GM23338 (cell line): ENCODE measurements around the gene METTL13. TPM values are rescaled to one million over a fixed set of nuclear protein-coding genes. Genes with fewer than 3 reads are reported as not detected.

ENCODE experiments used
- ATAC-seq: fragments of 200-7000 bp; cut with Tn5 transposase; 3 replicates; pipeline ENCODE4 v1.9.1; 2020
- DNase-seq: peaks from one replicate; pipeline ENCODE4 v3.0.0-alpha.2; 2015; ENCODE audit warnings: low spot score
- H2AFZ ChIP-seq: fragments of 200-600 bp; sonication (generic); 2 replicates; pipeline ENCODE4 v1.8.0; 2016; ENCODE audit warnings: antibody characterized with exemption, mild to moderate bottlenecking, moderate library complexity
- H3F3A ChIP-seq: fragments of 200-600 bp; sonication (generic); replicated peaks from 2 replicates; pipeline ENCODE4 v1.8.0; 2017; ENCODE audit warnings: antibody characterized with exemption, mixed run types, low read depth
- H3K27ac ChIP-seq: fragments of 200-600 bp; sonication (generic); 2 replicates; pipeline ENCODE4 v1.6.1; 2016; ENCODE audit warnings: low read depth
- H3K27me3 ChIP-seq: fragments of 200-600 bp; sonication (generic); 2 replicates; pipeline ENCODE4 v1.8.0; 2016; ENCODE audit warnings: mild to moderate bottlenecking, mixed run types, moderate library complexity; ENCODE audit not compliant: insufficient read depth
- H3K36me3 ChIP-seq: fragments of 200-600 bp; sonication (generic); 2 replicates; pipeline ENCODE4 v1.8.0; 2016; ENCODE audit warnings: mild to moderate bottlenecking; ENCODE audit not compliant: insufficient read depth
- H3K4me1 ChIP-seq: fragments of 200-600 bp; sonication (generic); 2 replicates; pipeline ENCODE4 v1.8.0; 2016; ENCODE audit warnings: mild to moderate bottlenecking, moderate library complexity; ENCODE audit not compliant: insufficient read depth
- H3K4me2 ChIP-seq: fragments of 200-600 bp; sonication (generic); 2 replicates; pipeline ENCODE4 v1.7.1; 2017; ENCODE audit warnings: mixed run types
- H3K4me3 ChIP-seq: fragments of 200-600 bp; sonication (generic); 2 replicates; pipeline ENCODE4 v1.6.1; 2016; ENCODE audit warnings: mixed run types
- H3K79me2 ChIP-seq: fragments of 200-600 bp; sonication (generic); replicated peaks from 2 replicates; pipeline ENCODE4 v1.8.0; 2017; ENCODE audit warnings: mild to moderate bottlenecking; ENCODE audit not compliant: insufficient read depth
- H3K9me2 ChIP-seq: fragments of 200-600 bp; sonication (generic); 2 replicates; pipeline ENCODE4 v1.8.0; 2017; ENCODE audit not compliant: insufficient read depth
- H4K20me1 ChIP-seq: fragments of 200-600 bp; sonication (generic); replicated peaks from 2 replicates; pipeline ENCODE4 v1.8.0; 2017; ENCODE audit warnings: mild to moderate bottlenecking; ENCODE audit not compliant: insufficient read depth
- H3K27ac Mint-ChIP-seq: 2 replicates; pipeline ENCODE4 v1.8.0; 2020; ENCODE audit warnings: inconsistent platforms, mild to moderate bottlenecking, moderate library complexity, mixed read lengths
- H3K27me3 Mint-ChIP-seq: 3 replicates; pipeline ENCODE4 v1.8.0; 2022; ENCODE audit warnings: low read depth, mild to moderate bottlenecking, moderate library complexity, mixed read lengths, inconsistent platforms; ENCODE audit not compliant: insufficient read depth, poor library complexity
- H3K36me3 Mint-ChIP-seq: 3 replicates; pipeline ENCODE4 v1.8.0; 2021; ENCODE audit warnings: low read depth, mild to moderate bottlenecking, inconsistent platforms, moderate library complexity, mixed read lengths
- H3K4me1 Mint-ChIP-seq: 3 replicates; pipeline ENCODE4 v1.8.0; 2020; ENCODE audit warnings: mild to moderate bottlenecking, inconsistent platforms, mixed read lengths
- H3K4me3 Mint-ChIP-seq: 3 replicates; pipeline ENCODE4 v1.8.0; 2021; ENCODE audit warnings: moderate library complexity, mild to moderate bottlenecking, inconsistent platforms, mixed read lengths
- H3K9me3 Mint-ChIP-seq: 3 replicates; pipeline ENCODE4 v1.8.0; 2020; ENCODE audit warnings: moderate library complexity, mild to moderate bottlenecking, inconsistent platforms, mixed read lengths
- CREB1 ChIP-seq: fragments of 250-450 bp; sonication (Bioruptor Pico); IDR thresholded peaks from 2 replicates; pipeline ENCODE4 v1.5.0; 2020; ENCODE audit warnings: low read depth, mild to moderate bottlenecking, moderate library complexity
- EZH2 ChIP-seq: fragments of 200-600 bp; sonication (generic); IDR thresholded peaks from one replicate; pipeline ENCODE4 v1.8.0; 2017; ENCODE audit warnings: antibody characterized with exemption, mild to moderate bottlenecking, low read depth; ENCODE audit not compliant: unreplicated experiment
- EZH2phosphoT487 ChIP-seq: fragments of 200-600 bp; sonication (generic); IDR thresholded peaks from one replicate; pipeline ENCODE4 v1.8.1; 2018; ENCODE audit warnings: antibody characterized with exemption; ENCODE audit not compliant: unreplicated experiment
- JUNB ChIP-seq: IDR thresholded peaks from one replicate; pipeline ENCODE4 v1.6.1; 2016; ENCODE audit warnings: antibody characterized with exemption; ENCODE audit not compliant: unreplicated experiment
- NANOG ChIP-seq: IDR thresholded peaks from 2 replicates; pipeline ENCODE4 v1.6.1; 2016; ENCODE audit warnings: antibody characterized with exemption, borderline replicate concordance
- POLR2AphosphoS5 ChIP-seq: IDR thresholded peaks from 2 replicates; pipeline ENCODE4 v1.6.1; 2016; ENCODE audit warnings: antibody characterized with exemption, low read depth
- STAT1 ChIP-seq: IDR thresholded peaks from one replicate; pipeline ENCODE4 v1.6.1; 2016; ENCODE audit warnings: antibody characterized with exemption; ENCODE audit not compliant: unreplicated experiment
- ZNF114 ChIP-seq: fragments of 250-450 bp; sonication (Bioruptor Pico); IDR thresholded peaks from 2 replicates; pipeline ENCODE4 v1.5.0; 2020; ENCODE audit warnings: mild to moderate bottlenecking, moderate library complexity
- ZNF331 ChIP-seq: fragments of 250-450 bp; sonication (Bioruptor Pico); IDR thresholded peaks from 2 replicates; pipeline ENCODE4 v1.5.0; 2020; ENCODE audit warnings: low read depth, mild to moderate bottlenecking, moderate library complexity
- polyA plus RNA-seq: library from polyadenylated mRNA; unstranded; fragments of >200 nt; fragmentation: Nextera tagmentation; extraction: Ambion mirVana; gene quantifications from 2 replicates; pipeline ENCODE4 v1.2.1, GENCODE V29; 2016
- total RNA-seq: library from RNA; depleted of rRNA; stranded (reverse); fragments of >200 nt; shearing (Covaris generic); gene quantifications from 2 replicates; pipeline ENCODE4 v1.2.3, GENCODE V29; 2014
- TF ChIP-seq, protein P1 (sequence below): IDR thresholded peaks from 2 replicates; pipeline ENCODE4 v1.6.1; 2016; ENCODE audit warnings: antibody characterized with exemption
- TF ChIP-seq, protein P2 (sequence below): fragments of 250-450 bp; sonication (Bioruptor Pico); IDR thresholded peaks from 2 replicates; pipeline ENCODE4 v1.5.0; 2020; ENCODE audit warnings: mild to moderate bottlenecking, moderate library complexity
- TF ChIP-seq, protein P3 (sequence below): IDR thresholded peaks from one replicate; pipeline ENCODE4 v1.6.1; 2018; ENCODE audit warnings: antibody characterized with exemption; ENCODE audit not compliant: unreplicated experiment
- TF ChIP-seq, protein P4 (sequence below), 2 experiments: fragments of 200-600 bp in 1 of 2; sonication (generic) in 1 of 2; conservative IDR thresholded peaks; 2 replicates each; pipeline versions ENCODE4 v1.5.1 to v1.6.1; 2016 to 2017; ENCODE audit warnings: antibody characterized with exemption in 2 of 2, low read depth in 2 of 2, mild to moderate bottlenecking in 2 of 2, moderate library complexity in 1 of 2

The METTL13 gene
- total and polyA plus RNA-seq, 2 experiments from 2014 or later = 21.0 to 45.4 TPM

DNA sequence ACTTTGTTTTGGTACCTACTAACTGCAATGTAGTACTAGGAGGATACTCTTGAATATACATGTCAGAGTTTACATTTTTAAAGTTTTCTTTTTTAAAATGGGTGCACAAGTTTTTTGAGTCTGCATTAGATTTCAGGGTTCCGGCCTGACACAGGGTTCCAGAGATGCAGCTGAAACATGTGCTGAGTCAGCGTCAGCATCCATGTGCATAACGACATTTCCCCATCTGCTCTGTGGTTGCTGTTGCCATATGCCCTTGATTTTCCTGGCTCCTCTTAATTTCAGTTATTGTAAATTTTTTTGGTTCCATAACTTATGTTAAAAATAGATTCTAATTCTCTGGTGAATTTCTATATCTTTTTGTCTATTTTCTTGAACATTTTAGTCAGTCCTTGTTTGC lies 12.3 kb upstream of the METTL13 start:
- Mint-ChIP-seq H3K4me3 (no peak overlapping the region), H3K27ac (no peak overlapping the region), H3K9me3 (no peaks in the 10 kb centered on the region), H3K4me1 (peaks cover 10% of the 10 kb centered on the region; the same call in 2 of the 3 replicates), H3K36me3 (no peaks in the 10 kb centered on the region), H3K27me3 (no peaks in the 10 kb centered on the region)
- H3K4me2 ChIP-seq = no peak overlapping the region
- ATAC-seq (no peak), DNase-seq (no peak)
- H2AFZ ChIP-seq = peak overlapping the region; percentile 98
- no peaks in the 10 kb centered on the region for H3K27me3 ChIP-seq
- H3K27ac ChIP-seq = no peak overlapping the region
- no peaks in the 10 kb centered on the region for H3K79me2 ChIP-seq
- no peaks in the 10 kb centered on the region for H3F3A ChIP-seq
- H3K4me1 ChIP-seq = peaks cover 10% of the 10 kb centered on the region; the same call in 1 of the 2 replicates
- TF ChIP-seq, protein P1, sequence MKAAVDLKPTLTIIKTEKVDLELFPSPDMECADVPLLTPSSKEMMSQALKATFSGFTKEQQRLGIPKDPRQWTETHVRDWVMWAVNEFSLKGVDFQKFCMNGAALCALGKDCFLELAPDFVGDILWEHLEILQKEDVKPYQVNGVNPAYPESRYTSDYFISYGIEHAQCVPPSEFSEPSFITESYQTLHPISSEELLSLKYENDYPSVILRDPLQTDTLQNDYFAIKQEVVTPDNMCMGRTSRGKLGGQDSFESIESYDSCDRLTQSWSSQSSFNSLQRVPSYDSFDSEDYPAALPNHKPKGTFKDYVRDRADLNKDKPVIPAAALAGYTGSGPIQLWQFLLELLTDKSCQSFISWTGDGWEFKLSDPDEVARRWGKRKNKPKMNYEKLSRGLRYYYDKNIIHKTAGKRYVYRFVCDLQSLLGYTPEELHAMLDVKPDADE = no peak
- TF ChIP-seq ZNF114 (CRISPR knock-in tag) = no peak
- no peak for TF ChIP-seq NANOG
- TF ChIP-seq STAT1 = no peak
- TF ChIP-seq, protein P2, sequence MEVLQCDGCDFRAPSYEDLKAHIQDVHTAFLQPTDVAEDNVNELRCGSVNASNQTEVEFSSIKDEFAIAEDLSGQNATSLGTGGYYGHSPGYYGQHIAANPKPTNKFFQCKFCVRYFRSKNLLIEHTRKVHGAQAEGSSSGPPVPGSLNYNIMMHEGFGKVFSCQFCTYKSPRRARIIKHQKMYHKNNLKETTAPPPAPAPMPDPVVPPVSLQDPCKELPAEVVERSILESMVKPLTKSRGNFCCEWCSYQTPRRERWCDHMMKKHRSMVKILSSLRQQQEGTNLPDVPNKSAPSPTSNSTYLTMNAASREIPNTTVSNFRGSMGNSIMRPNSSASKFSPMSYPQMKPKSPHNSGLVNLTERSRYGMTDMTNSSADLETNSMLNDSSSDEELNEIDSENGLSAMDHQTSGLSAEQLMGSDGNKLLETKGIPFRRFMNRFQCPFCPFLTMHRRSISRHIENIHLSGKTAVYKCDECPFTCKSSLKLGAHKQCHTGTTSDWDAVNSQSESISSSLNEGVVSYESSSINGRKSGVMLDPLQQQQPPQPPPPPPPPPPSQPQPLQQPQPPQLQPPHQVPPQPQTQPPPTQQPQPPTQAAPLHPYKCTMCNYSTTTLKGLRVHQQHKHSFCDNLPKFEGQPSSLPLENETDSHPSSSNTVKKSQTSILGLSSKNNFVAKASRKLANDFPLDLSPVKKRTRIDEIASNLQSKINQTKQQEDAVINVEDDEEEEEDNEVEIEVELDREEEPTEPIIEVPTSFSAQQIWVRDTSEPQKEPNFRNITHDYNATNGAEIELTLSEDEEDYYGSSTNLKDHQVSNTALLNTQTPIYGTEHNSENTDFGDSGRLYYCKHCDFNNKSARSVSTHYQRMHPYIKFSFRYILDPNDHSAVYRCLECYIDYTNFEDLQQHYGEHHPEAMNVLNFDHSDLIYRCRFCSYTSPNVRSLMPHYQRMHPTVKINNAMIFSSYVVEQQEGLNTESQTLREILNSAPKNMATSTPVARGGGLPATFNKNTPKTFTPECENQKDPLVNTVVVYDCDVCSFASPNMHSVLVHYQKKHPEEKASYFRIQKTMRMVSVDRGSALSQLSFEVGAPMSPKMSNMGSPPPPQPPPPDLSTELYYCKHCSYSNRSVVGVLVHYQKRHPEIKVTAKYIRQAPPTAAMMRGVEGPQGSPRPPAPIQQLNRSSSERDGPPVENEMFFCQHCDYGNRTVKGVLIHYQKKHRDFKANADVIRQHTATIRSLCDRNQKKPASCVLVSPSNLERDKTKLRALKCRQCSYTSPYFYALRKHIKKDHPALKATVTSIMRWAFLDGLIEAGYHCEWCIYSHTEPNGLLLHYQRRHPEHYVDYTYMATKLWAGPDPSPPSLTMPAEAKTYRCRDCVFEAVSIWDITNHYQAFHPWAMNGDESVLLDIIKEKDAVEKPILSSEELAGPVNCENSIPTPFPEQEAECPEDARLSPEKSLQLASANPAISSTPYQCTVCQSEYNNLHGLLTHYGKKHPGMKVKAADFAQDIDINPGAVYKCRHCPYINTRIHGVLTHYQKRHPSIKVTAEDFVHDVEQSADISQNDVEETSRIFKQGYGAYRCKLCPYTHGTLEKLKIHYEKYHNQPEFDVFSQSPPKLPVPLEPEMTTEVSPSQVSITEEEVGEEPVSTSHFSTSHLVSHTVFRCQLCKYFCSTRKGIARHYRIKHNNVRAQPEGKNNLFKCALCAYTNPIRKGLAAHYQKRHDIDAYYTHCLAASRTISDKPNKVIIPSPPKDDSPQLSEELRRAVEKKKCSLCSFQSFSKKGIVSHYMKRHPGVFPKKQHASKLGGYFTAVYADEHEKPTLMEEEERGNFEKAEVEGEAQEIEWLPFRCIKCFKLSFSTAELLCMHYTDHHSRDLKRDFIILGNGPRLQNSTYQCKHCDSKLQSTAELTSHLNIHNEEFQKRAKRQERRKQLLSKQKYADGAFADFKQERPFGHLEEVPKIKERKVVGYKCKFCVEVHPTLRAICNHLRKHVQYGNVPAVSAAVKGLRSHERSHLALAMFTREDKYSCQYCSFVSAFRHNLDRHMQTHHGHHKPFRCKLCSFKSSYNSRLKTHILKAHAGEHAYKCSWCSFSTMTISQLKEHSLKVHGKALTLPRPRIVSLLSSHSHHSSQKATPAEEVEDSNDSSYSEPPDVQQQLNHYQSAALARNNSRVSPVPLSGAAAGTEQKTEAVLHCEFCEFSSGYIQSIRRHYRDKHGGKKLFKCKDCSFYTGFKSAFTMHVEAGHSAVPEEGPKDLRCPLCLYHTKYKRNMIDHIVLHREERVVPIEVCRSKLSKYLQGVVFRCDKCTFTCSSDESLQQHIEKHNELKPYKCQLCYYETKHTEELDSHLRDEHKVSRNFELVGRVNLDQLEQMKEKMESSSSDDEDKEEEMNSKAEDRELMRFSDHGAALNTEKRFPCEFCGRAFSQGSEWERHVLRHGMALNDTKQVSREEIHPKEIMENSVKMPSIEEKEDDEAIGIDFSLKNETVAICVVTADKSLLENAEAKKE (CRISPR knock-in tag) = no peak
- TF ChIP-seq, protein P3, sequence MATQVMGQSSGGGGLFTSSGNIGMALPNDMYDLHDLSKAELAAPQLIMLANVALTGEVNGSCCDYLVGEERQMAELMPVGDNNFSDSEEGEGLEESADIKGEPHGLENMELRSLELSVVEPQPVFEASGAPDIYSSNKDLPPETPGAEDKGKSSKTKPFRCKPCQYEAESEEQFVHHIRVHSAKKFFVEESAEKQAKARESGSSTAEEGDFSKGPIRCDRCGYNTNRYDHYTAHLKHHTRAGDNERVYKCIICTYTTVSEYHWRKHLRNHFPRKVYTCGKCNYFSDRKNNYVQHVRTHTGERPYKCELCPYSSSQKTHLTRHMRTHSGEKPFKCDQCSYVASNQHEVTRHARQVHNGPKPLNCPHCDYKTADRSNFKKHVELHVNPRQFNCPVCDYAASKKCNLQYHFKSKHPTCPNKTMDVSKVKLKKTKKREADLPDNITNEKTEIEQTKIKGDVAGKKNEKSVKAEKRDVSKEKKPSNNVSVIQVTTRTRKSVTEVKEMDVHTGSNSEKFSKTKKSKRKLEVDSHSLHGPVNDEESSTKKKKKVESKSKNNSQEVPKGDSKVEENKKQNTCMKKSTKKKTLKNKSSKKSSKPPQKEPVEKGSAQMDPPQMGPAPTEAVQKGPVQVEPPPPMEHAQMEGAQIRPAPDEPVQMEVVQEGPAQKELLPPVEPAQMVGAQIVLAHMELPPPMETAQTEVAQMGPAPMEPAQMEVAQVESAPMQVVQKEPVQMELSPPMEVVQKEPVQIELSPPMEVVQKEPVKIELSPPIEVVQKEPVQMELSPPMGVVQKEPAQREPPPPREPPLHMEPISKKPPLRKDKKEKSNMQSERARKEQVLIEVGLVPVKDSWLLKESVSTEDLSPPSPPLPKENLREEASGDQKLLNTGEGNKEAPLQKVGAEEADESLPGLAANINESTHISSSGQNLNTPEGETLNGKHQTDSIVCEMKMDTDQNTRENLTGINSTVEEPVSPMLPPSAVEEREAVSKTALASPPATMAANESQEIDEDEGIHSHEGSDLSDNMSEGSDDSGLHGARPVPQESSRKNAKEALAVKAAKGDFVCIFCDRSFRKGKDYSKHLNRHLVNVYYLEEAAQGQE = no peak
- no peak for TF ChIP-seq ZNF331 (CRISPR knock-in tag)
- TF ChIP-seq POLR2AphosphoS5 = no peak
- TF ChIP-seq CREB1 (CRISPR knock-in tag) = no peak
- no peak for TF ChIP-seq EZH2phosphoT487
- no peak for TF ChIP-seq EZH2
- TF ChIP-seq, protein P4, sequence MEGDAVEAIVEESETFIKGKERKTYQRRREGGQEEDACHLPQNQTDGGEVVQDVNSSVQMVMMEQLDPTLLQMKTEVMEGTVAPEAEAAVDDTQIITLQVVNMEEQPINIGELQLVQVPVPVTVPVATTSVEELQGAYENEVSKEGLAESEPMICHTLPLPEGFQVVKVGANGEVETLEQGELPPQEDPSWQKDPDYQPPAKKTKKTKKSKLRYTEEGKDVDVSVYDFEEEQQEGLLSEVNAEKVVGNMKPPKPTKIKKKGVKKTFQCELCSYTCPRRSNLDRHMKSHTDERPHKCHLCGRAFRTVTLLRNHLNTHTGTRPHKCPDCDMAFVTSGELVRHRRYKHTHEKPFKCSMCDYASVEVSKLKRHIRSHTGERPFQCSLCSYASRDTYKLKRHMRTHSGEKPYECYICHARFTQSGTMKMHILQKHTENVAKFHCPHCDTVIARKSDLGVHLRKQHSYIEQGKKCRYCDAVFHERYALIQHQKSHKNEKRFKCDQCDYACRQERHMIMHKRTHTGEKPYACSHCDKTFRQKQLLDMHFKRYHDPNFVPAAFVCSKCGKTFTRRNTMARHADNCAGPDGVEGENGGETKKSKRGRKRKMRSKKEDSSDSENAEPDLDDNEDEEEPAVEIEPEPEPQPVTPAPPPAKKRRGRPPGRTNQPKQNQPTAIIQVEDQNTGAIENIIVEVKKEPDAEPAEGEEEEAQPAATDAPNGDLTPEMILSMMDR (conservative IDR thresholded peaks at IDR 0.05; ENCODE audit: low read depth in 2 of 2) = no peak
- no peak for TF ChIP-seq JUNB
- no peak overlapping the region for H3K4me3 ChIP-seq
- H3K36me3 ChIP-seq = no peaks in the 10 kb centered on the region
- H4K20me1 ChIP-seq = no peaks in the 10 kb centered on the region
- H3K9me2 ChIP-seq = no peaks in the 10 kb centered on the region
